GM12878 (cell line): Measurements from ENCODE around the gene VAC14. TPM values are rescaled to one million over a fixed set of nuclear protein-coding genes. Genes with fewer than 3 reads are reported as not detected.

Source experiments
- ATAC-seq: fragments of 200-7000 bp; cut with Tn5 transposase; 3 replicates; pipeline ENCODE4 v1.9.1; 2020; ENCODE audit warnings: mild to moderate bottlenecking, moderate library complexity
- BruUV-seq: library from RNA; stranded (reverse); fragments of 400-500 nt; replicated peaks from 2 replicates; lab custom pipeline; 2021; lab: Mats Ljungman, UMichigan
- CTCF ChIA-PET: fragments of 300-600 bp; sonication (Branson Sonifier 250); formaldehyde crosslinking; extraction: SDS; loops from one replicate; lab custom pipeline; 2021; ENCODE audit warnings: inconsistent platforms; lab: Yijun Ruan, JAX
- POLR2A ChIA-PET: fragments of 350-600 bp; formaldehyde crosslinking; extraction: SDS; loops from one replicate; lab custom pipeline; 2021; ENCODE audit warnings: inconsistent platforms; lab: Charles Lee
- RAD21 ChIA-PET: fragments of 300-600 bp; sonication (Branson Sonifier 250); formaldehyde crosslinking; loops from one replicate; lab custom pipeline; 2023; ENCODE audit warnings: antibody characterized with exemption; ENCODE audit not compliant: unreplicated experiment; lab: Charles Lee
- SMC1A ChIA-PET: fragments of 300-600 bp; sonication (Branson Sonifier 250); formaldehyde crosslinking; loops from one replicate; lab custom pipeline; 2023; ENCODE audit not compliant: unreplicated experiment, uncharacterized antibody; lab: Charles Lee
- DNase-seq: peaks from one replicate; pipeline ENCODE4 v3.0.0-alpha.2; 2011; ENCODE audit warnings: low read depth, low spot score
- FAIRE-seq: peaks from 3 replicates; lab custom pipeline; 2011; peaks lifted over from hg19 to GRCh38; lab: Jason Lieb, UNC
- H2AFZ ChIP-seq: 2 replicates; pipeline ENCODE4 v1.6.0; 2011; ENCODE audit warnings: low read depth, low read length, control low read depth; ENCODE audit not compliant: control insufficient read depth
- H3K27ac ChIP-seq: 2 replicates; pipeline ENCODE4 v1.5.1; 2011; ENCODE audit warnings: control low read depth; ENCODE audit not compliant: control insufficient read depth, insufficient read depth
- H3K27me3 ChIP-seq, 2 experiments: replicated peaks in 1 of 2; 2 replicates each; pipeline versions ENCODE4 v1.6.0 to v1.6.1; 2011; ENCODE audit warnings: low read length in 1 of 2; ENCODE audit not compliant: control insufficient read depth in 2 of 2, insufficient read depth in 2 of 2
- H3K36me3 ChIP-seq, 2 experiments: 2 replicates each; pipeline ENCODE4 v1.5.1; 2011; ENCODE audit warnings: low read length in 1 of 2; ENCODE audit not compliant: control insufficient read depth in 2 of 2, insufficient read depth in 2 of 2
- H3K4me1 ChIP-seq: 2 replicates; pipeline ENCODE4 v1.6.1; 2011; ENCODE audit warnings: mild to moderate bottlenecking, low read length, moderate library complexity, mixed read lengths; ENCODE audit not compliant: control insufficient read depth, insufficient read depth
- H3K4me2 ChIP-seq: 2 replicates; pipeline ENCODE4 v1.6.0; 2011; ENCODE audit warnings: control low read depth; ENCODE audit not compliant: control insufficient read depth, insufficient read depth
- H3K4me3 ChIP-seq: fragments of 200-600 bp; sonication (generic); 2 replicates; pipeline ENCODE4 v1.5.1; 2016
- H3K79me2 ChIP-seq: 2 replicates; pipeline ENCODE4 v1.6.0; 2011; ENCODE audit warnings: low read length; ENCODE audit not compliant: control insufficient read depth, insufficient read depth
- H3K9ac ChIP-seq: 2 replicates; pipeline ENCODE4 v1.8.0; 2011; ENCODE audit warnings: low read length, control low read depth, mixed read lengths; ENCODE audit not compliant: control insufficient read depth, insufficient read depth
- H3K9me3 ChIP-seq: replicated peaks from 3 replicates; pipeline ENCODE4 v1.5.1; 2011; ENCODE audit warnings: mild to moderate bottlenecking, low read length; ENCODE audit not compliant: control insufficient read depth, insufficient read depth
- H4K20me1 ChIP-seq: 2 replicates; pipeline ENCODE4 v1.6.0; 2011; ENCODE audit not compliant: control insufficient read depth, insufficient read depth
- BRCA1 ChIP-seq: IDR thresholded peaks from 2 replicates; pipeline ENCODE4 v1.6.1; 2011; ENCODE audit warnings: low read depth, low read length, improper control_type of control experiment
- CBX3 ChIP-seq: fragments of 200-600 bp; sonication (generic); IDR thresholded peaks from 2 replicates; pipeline ENCODE4 v1.6.1; 2016; ENCODE audit warnings: low read depth, borderline replicate concordance
- CREM ChIP-seq: IDR thresholded peaks from 2 replicates; pipeline ENCODE4 v1.6.1; 2014; ENCODE audit warnings: antibody characterized with exemption, low read depth
- EP300 ChIP-seq, 2 experiments: fragments of 150-350 bp in 1 of 2; IDR thresholded peaks; 2 replicates each; pipeline ENCODE4 v1.6.1; 2011 to 2012; ENCODE audit warnings: low read depth in 2 of 2, low read length in 2 of 2, borderline replicate concordance in 1 of 2, improper control_type of control experiment in 1 of 2, inconsistent platforms in 1 of 2; ENCODE audit not compliant: control insufficient read depth in 1 of 2
- JUNB ChIP-seq: IDR thresholded peaks from 2 replicates; pipeline ENCODE4 v1.6.1; 2016; ENCODE audit warnings: antibody characterized with exemption, mild to moderate bottlenecking
- SIX5 ChIP-seq: IDR thresholded peaks from 2 replicates; pipeline ENCODE4 v1.6.1; 2011; ENCODE audit warnings: mild to moderate bottlenecking, low read depth, low read length, moderate library complexity; ENCODE audit not compliant: severe bottlenecking
- TARDBP ChIP-seq: IDR thresholded peaks from 2 replicates; pipeline ENCODE4 v1.6.1; 2016; ENCODE audit warnings: borderline replicate concordance
- TBL1XR1 ChIP-seq: IDR thresholded peaks from 2 replicates; pipeline ENCODE4 v1.6.1; 2012; ENCODE audit warnings: low read depth, low read length, improper control_type of control experiment
- WGBS: methylation state at CpG from one replicate; pipeline ENCODE4 v1.1.6; 2016; ENCODE audit warnings: low lambda C conversion rate; ENCODE audit not compliant: insufficient replicate concordance, insufficient coverage; ENCODE audit errors: missing lambda C conversion rate; 5-methylcytosine and 5-hydroxymethylcytosine counted together
- in situ Hi-C: fragments of 300-500 bp; cut with MboI; formaldehyde crosslinking; loops from 9 replicates; pipeline ENCODE4 v1.14.3; 2018; ENCODE audit warnings: mixed read lengths
- intact Hi-C: fragments of 100-400 bp; cut with micrococcal nuclease; formaldehyde crosslinking; loops from one replicate; pipeline ENCODE4 v1.14.2; 2022; ENCODE audit not compliant: unreplicated experiment
- polyA plus RNA-seq, 11 experiments: library from polyadenylated mRNA; depleted of rRNA in 4 of 11; unstranded in 6 of 11; stranded (reverse) in 5 of 11; fragments of >200 nt; fragmentation: Nextera tagmentation in 4 of 11; fragmentation: Illumina TruSeq in 1 of 11; extraction: Ambion mirVana in 4 of 11; extraction: Trizol in 1 of 11; gene quantifications; 1 replicate in 1 of 11; 2 replicates in 10 of 11; pipeline versions ENCODE4 v1.2.1 to v1.2.3, GENCODE V29; 2011 to 2016; ENCODE audit warnings: inconsistent platforms in 2 of 11, missing spikeins in 2 of 11, low read depth in 1 of 11
- total RNA-seq, 4 experiments: library from RNA; depleted of rRNA in 3 of 4; stranded (reverse); fragments of >200 nt in 3 of 4; fragmentation: Illumina TruSeq in 1 of 4; extraction: Trizol in 1 of 4; gene quantifications; 2 replicates each; pipeline versions ENCODE4 v1.2.1 to v1.2.3, GENCODE V29; 2013 to 2021
- TF ChIP-seq, protein P1 (sequence below): fragments of 450-650 bp; IDR thresholded peaks from 2 replicates; pipeline ENCODE4 v1.6.1; 2017; ENCODE audit warnings: low read depth, mild to moderate bottlenecking, moderate library complexity
- TF ChIP-seq, protein P2 (sequence below): fragments of 450-650 bp; IDR thresholded peaks from 2 replicates; pipeline ENCODE4 v1.6.1; 2016; ENCODE audit warnings: mild to moderate bottlenecking, moderate library complexity, borderline replicate concordance

Gene VAC14
- total and polyA plus RNA-seq, 10 of the 15 experiments (the other 5 are each of a cell fraction or from before 2014, with no cell fraction given), result 1.3 to 45.5 (median 25.5) TPM

DNA sequence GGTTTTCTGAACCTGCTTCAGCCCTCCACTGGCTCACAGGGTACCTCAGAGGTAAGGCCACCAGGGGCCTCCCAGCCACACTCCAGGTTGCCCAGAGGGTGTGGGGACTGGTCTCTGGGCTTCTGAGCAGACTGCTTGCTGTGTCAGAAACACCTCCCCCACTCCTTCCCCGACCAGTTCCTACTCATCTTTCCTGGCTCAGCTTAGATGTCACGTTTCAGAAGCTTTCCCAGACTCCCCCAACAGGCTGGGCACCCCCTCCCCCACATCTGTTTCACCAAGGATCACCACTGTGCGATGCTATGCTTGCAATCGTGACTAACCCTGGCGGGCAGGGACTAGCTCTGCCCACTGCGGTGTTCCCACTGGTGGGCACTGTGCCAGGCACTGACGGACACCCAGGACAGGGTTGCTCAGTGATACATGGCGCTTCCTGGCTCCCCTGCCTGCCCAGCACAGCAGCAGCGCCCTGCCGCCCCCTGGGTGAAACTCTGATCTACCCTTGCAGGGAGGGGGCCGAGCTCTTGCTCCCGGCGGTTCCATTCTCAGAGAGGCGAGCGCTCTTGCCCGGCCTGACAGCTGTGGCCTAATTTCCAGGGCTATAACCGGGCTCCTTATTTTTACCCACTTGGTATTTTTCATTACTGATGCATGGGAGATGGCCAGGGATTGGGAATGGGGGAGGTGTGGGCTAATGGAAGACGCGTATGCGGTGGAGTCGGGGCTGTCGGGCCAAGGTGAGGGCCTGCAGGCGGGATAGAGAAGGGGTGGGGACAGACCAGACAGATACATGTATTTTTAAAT, 85.7 kb downstream of the VAC14 start:
- TF ChIP-seq, protein P1, sequence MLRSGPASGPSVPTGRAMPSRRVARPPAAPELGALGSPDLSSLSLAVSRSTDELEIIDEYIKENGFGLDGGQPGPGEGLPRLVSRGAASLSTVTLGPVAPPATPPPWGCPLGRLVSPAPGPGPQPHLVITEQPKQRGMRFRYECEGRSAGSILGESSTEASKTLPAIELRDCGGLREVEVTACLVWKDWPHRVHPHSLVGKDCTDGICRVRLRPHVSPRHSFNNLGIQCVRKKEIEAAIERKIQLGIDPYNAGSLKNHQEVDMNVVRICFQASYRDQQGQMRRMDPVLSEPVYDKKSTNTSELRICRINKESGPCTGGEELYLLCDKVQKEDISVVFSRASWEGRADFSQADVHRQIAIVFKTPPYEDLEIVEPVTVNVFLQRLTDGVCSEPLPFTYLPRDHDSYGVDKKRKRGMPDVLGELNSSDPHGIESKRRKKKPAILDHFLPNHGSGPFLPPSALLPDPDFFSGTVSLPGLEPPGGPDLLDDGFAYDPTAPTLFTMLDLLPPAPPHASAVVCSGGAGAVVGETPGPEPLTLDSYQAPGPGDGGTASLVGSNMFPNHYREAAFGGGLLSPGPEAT, result no peak
- TF ChIP-seq CBX3, result no peak
- TF ChIP-seq BRCA1, result no peak
- TF ChIP-seq, protein P2, sequence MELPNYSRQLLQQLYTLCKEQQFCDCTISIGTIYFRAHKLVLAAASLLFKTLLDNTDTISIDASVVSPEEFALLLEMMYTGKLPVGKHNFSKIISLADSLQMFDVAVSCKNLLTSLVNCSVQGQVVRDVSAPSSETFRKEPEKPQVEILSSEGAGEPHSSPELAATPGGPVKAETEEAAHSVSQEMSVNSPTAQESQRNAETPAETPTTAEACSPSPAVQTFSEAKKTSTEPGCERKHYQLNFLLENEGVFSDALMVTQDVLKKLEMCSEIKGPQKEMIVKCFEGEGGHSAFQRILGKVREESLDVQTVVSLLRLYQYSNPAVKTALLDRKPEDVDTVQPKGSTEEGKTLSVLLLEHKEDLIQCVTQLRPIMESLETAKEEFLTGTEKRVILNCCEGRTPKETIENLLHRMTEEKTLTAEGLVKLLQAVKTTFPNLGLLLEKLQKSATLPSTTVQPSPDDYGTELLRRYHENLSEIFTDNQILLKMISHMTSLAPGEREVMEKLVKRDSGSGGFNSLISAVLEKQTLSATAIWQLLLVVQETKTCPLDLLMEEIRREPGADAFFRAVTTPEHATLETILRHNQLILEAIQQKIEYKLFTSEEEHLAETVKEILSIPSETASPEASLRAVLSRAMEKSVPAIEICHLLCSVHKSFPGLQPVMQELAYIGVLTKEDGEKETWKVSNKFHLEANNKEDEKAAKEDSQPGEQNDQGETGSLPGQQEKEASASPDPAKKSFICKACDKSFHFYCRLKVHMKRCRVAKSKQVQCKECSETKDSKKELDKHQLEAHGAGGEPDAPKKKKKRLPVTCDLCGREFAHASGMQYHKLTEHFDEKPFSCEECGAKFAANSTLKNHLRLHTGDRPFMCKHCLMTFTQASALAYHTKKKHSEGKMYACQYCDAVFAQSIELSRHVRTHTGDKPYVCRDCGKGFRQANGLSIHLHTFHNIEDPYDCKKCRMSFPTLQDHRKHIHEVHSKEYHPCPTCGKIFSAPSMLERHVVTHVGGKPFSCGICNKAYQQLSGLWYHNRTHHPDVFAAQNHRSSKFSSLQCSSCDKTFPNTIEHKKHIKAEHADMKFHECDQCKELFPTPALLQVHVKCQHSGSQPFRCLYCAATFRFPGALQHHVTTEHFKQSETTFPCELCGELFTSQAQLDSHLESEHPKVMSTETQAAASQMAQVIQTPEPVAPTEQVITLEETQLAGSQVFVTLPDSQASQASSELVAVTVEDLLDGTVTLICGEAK, result no peak
- no peak for TF ChIP-seq SIX5
- TF ChIP-seq TARDBP, result no peak
- TF ChIP-seq TBL1XR1, result no peak
- no peak for TF ChIP-seq JUNB
- no peak for TF ChIP-seq EP300 (IDR thresholded peaks at IDR 0.05; ENCODE audit: borderline replicate concordance in 1 of 2, control insufficient read depth in 1 of 2, low read depth in 2 of 2, low read length in 2 of 2)
- no peak for TF ChIP-seq CREM
- TF ChIP-seq, all 136 proteins: peak for 0
- Histone ChIP-seq H3K36me3 (peaks cover 0 to 2% of the 10 kb centered on the region in 2 experiments; a peak in 2 of 4 replicates), H3K27ac (no peak overlapping the region), H4K20me1 (no peaks in the 10 kb centered on the region), H3K4me1 (no peaks in the 10 kb centered on the region), H2AFZ (no peak overlapping the region), H3K27me3 (no peaks in the 10 kb centered on the region), H3K4me2 (no peak overlapping the region), H3K9ac (no peak overlapping the region), H3K9me3 (no peaks in the 10 kb centered on the region), H3K4me3 (no peak overlapping the region), H3K79me2 (no peaks in the 10 kb centered on the region)
- in situ Hi-C loops (no loop called here), intact Hi-C loops (no loop called here)
- DNase-seq, result no peak
- ChIA-PET POLR2A (no interaction called here), CTCF (no interaction called here), RAD21 (no interaction called here), SMC1A (no interaction called here)
- no TSS peak for BruUV-seq
- 94% methylated on average over 23 of the region's 23 CpGs for WGBS
- no peak for ATAC-seq
- no peak for FAIRE-seq
